Activated CD4-positive, alpha-beta T cell treated with anti-CD3 and anti-CD28 coated beads, Interleukin-2, Interleukin-4, amounts not matched to agents 100 ng/mL and 50 ng/mL, durations not matched to agents 16 hours and 8 hours (primary cell): ENCODE data around the gene BNC2.
"Not testable (repeated sequence)": the region's sequence is repeated elsewhere in the genome, so short reads cannot be mapped to it uniquely, and the experiment has no call there.

Source experiments
- DNase-seq: peaks from one replicate; pipeline ENCODE4 v3.0.0-alpha.2; 2020; ENCODE audit warnings: low spot score

The BNC2 gene

GRCh38 chr9:16449076-16449730 is 421.3 kb downstream of the BNC2 start:
- DNase-seq: no peak

GRCh38 chr9:16447946-16448345 is 422.5 kb downstream of the BNC2 start:
- DNase-seq: no peak

GRCh38 chr9:16446636-16447035 is 423.8 kb downstream of the BNC2 start:
- DNase-seq: no peak

- no peak for DNase-seq
Observed at GRCh38 chr9:16445141-16445920, 425.1 kb downstream of the BNC2 start.

GRCh38 chr9:16442622-16443021 is 427.8 kb downstream of the BNC2 start:
- DNase-seq: no peak

- DNase-seq: no peak
Observed at GRCh38 chr9:16441791-16442190, 428.7 kb downstream of the BNC2 start.

GRCh38 chr9:16438831-16439230 is 431.6 kb downstream of the BNC2 start:
- not testable (repeated sequence) for DNase-seq

- DNase-seq: no peak
Observed at GRCh38 chr9:16436545-16436944, 433.9 kb downstream of the BNC2 start.

GRCh38 chr9:16434526-16434925 is 435.9 kb downstream of the BNC2 start:
- DNase-seq: no peak

GRCh38 chr9:16433494-16433893 is 437.0 kb downstream of the BNC2 start:
- no peak for DNase-seq

- DNase-seq: no peak
Observed at GRCh38 chr9:16431666-16432392, 438.6 kb downstream of the BNC2 start.

- DNase-seq: no peak
Observed at GRCh38 chr9:16429671-16430070, 440.8 kb downstream of the BNC2 start.

GRCh38 chr9:16427873-16428427 is 442.5 kb downstream of the BNC2 start:
- DNase-seq: no peak

GRCh38 chr9:16426716-16427115 is 443.8 kb downstream of the BNC2 start:
- DNase-seq: no peak

- DNase-seq: no peak
Observed at GRCh38 chr9:16425562-16426231, 444.8 kb downstream of the BNC2 start.

- DNase-seq: no peak
Observed at GRCh38 chr9:16422114-16422513, 448.4 kb downstream of the BNC2 start.

GRCh38 chr9:16421532-16421931 is 448.9 kb downstream of the BNC2 start:
- no peak for DNase-seq

GRCh38 chr9:16419124-16419523 is 451.3 kb downstream of the BNC2 start:
- no peak for DNase-seq

GRCh38 chr9:16418721-16419120 is 451.7 kb downstream of the BNC2 start:
- DNase-seq: no peak

- DNase-seq: no peak
Observed at GRCh38 chr9:16417749-16418148, 452.7 kb downstream of the BNC2 start.

GRCh38 chr9:16417161-16417560 is 453.3 kb downstream of the BNC2 start:
- DNase-seq: peak; percentile 4

- DNase-seq: no peak
Observed at GRCh38 chr9:16414451-16414850, 456.0 kb downstream of the BNC2 start.
